HepG2 (cell line): ENCODE measurements around the gene ITPR1. TPM values are rescaled to one million over a fixed set of nuclear protein-coding genes. Genes with fewer than 3 reads are reported as not detected.
A peak's percentile ranks its signal among the peaks of the same experiment; 100 is the strongest.

Experiments used
- ADNP ChIP-seq: sonication (generic); formaldehyde crosslinking; IDR thresholded peaks from 2 replicates; pipeline ENCODE4 v1.4.0; 2020; ENCODE audit warnings: missing genetic modification reagents
- ARNTL ChIP-seq: sonication (generic); formaldehyde crosslinking; IDR thresholded peaks from 2 replicates; pipeline ENCODE4 v1.4.0; 2020; ENCODE audit warnings: mild to moderate bottlenecking, missing genetic modification reagents
- BCL3 ChIP-seq: sonication (generic); formaldehyde crosslinking; IDR thresholded peaks from 2 replicates; pipeline ENCODE4 v1.5.1; 2020; ENCODE audit warnings: mild to moderate bottlenecking, missing genetic modification reagents, moderate library complexity
- FLYWCH1 ChIP-seq: sonication (generic); formaldehyde crosslinking; IDR thresholded peaks from 2 replicates; pipeline ENCODE4 v1.8.1; 2023; ENCODE audit warnings: mild to moderate bottlenecking, missing genetic modification reagents
- HDAC1 ChIP-seq: sonication (generic); formaldehyde crosslinking; IDR thresholded peaks from 2 replicates; pipeline ENCODE4 v1.5.1; 2020; ENCODE audit warnings: mild to moderate bottlenecking, missing genetic modification reagents
- HINFP ChIP-seq: sonication (generic); formaldehyde crosslinking; IDR thresholded peaks from 2 replicates; pipeline ENCODE4 v1.4.0; 2020; ENCODE audit warnings: low read depth, mild to moderate bottlenecking, missing genetic modification reagents
- HNF4A ChIP-seq: sonication (generic); formaldehyde crosslinking; IDR thresholded peaks from 2 replicates; pipeline ENCODE4 v1.4.0; 2020; ENCODE audit warnings: missing genetic modification reagents
- KMT2A ChIP-seq: sonication (generic); formaldehyde crosslinking; IDR thresholded peaks from 2 replicates; pipeline ENCODE4 v1.4.0; 2020; ENCODE audit warnings: missing genetic modification reagents
- NFE2L1 ChIP-seq: sonication (generic); formaldehyde crosslinking; IDR thresholded peaks from 2 replicates; pipeline ENCODE4 v1.4.0; 2020; ENCODE audit warnings: missing genetic modification reagents, mild to moderate bottlenecking, borderline replicate concordance
- PBX3 ChIP-seq: sonication (generic); formaldehyde crosslinking; IDR thresholded peaks from 2 replicates; pipeline ENCODE4 v1.8.1; 2023; ENCODE audit warnings: missing genetic modification reagents, inconsistent platforms, borderline replicate concordance
- PCBP2 ChIP-seq: fragments of 200-400 bp; formaldehyde crosslinking; optimal IDR thresholded peaks from 2 replicates; pipeline ENCODE3; 2018; ENCODE audit warnings: low read length, low read depth; ENCODE audit not compliant: poor library complexity, severe bottlenecking
- PHF20 ChIP-seq: sonication (generic); formaldehyde crosslinking; IDR thresholded peaks from 2 replicates; pipeline ENCODE4 v1.5.0; 2020; ENCODE audit warnings: mild to moderate bottlenecking, missing genetic modification reagents
- RAD21 ChIP-seq: fragments of 450-650 bp; formaldehyde crosslinking; IDR thresholded peaks from 2 replicates; pipeline ENCODE4 v1.5.0; 2020; ENCODE audit warnings: mild to moderate bottlenecking
- TMF1 ChIP-seq: sonication (generic); formaldehyde crosslinking; IDR thresholded peaks from 2 replicates; pipeline ENCODE4 v1.8.1; 2022; ENCODE audit warnings: low read depth, missing genetic modification reagents
- ZBTB42 ChIP-seq: sonication (generic); formaldehyde crosslinking; IDR thresholded peaks from 2 replicates; pipeline ENCODE4 v1.5.0; 2020; ENCODE audit warnings: mild to moderate bottlenecking, missing genetic modification reagents
- ZFP1 ChIP-seq: IDR thresholded peaks from 2 replicates; pipeline ENCODE4 v1.6.1; 2016
- ZFP82 ChIP-seq: sonication (generic); formaldehyde crosslinking; IDR thresholded peaks from 2 replicates; pipeline ENCODE4 v1.5.1; 2020; ENCODE audit warnings: mild to moderate bottlenecking, missing genetic modification reagents, borderline replicate concordance
- ZKSCAN5 ChIP-seq: sonication (generic); formaldehyde crosslinking; IDR thresholded peaks from 2 replicates; pipeline ENCODE4 v1.5.1; 2020; ENCODE audit warnings: mild to moderate bottlenecking, missing genetic modification reagents
- ZNF484 ChIP-seq: sonication (generic); formaldehyde crosslinking; IDR thresholded peaks from 2 replicates; pipeline ENCODE4 v1.5.1; 2020; ENCODE audit warnings: mild to moderate bottlenecking, low read depth, missing genetic modification reagents, borderline replicate concordance
- ZNF557 ChIP-seq: sonication (generic); formaldehyde crosslinking; IDR thresholded peaks from 2 replicates; pipeline ENCODE4 v1.4.0; 2020; ENCODE audit warnings: missing genetic modification reagents
- ZNF562 ChIP-seq: sonication (generic); formaldehyde crosslinking; IDR thresholded peaks from 2 replicates; pipeline ENCODE4 v1.8.0; 2022; ENCODE audit warnings: missing genetic modification reagents, borderline replicate concordance
- ZNF770 ChIP-seq: sonication (generic); formaldehyde crosslinking; IDR thresholded peaks from 2 replicates; pipeline ENCODE4 v1.5.0; 2020; ENCODE audit warnings: mild to moderate bottlenecking, missing genetic modification reagents
- ZNF777 ChIP-seq: sonication (generic); formaldehyde crosslinking; IDR thresholded peaks from 2 replicates; pipeline ENCODE4 v1.4.0; 2020; ENCODE audit warnings: missing genetic modification reagents
- ZNF780A ChIP-seq: sonication (generic); formaldehyde crosslinking; IDR thresholded peaks from 2 replicates; pipeline ENCODE4 v1.8.0; 2022; ENCODE audit warnings: mild to moderate bottlenecking, missing genetic modification reagents, moderate library complexity
- ZSCAN5A ChIP-seq: sonication (generic); formaldehyde crosslinking; IDR thresholded peaks from 2 replicates; pipeline ENCODE4 v1.8.0; 2022; ENCODE audit warnings: mild to moderate bottlenecking, missing genetic modification reagents, borderline replicate concordance
- polyA plus RNA-seq, 8 experiments: library from polyadenylated mRNA; depleted of rRNA in 3 of 8; stranded (reverse) in 7 of 8; unstranded in 1 of 8; fragments of >200 nt; fragmentation: Illumina TruSeq in 4 of 8; extraction: Trizol in 4 of 8; gene quantifications; 2 replicates each; pipeline versions ENCODE4 v1.2.1 to v1.2.3, GENCODE V29; 2011 to 2016; ENCODE audit warnings: low read depth in 4 of 8, missing spikeins in 1 of 8, mixed read lengths in 1 of 8; ENCODE audit not compliant: insufficient read depth in 1 of 8
- total RNA-seq, 5 experiments: library from RNA; depleted of rRNA; stranded (reverse); fragments of >200 nt; fragmentation: Illumina TruSeq; extraction: Trizol; gene quantifications; 2 replicates each; pipeline ENCODE4 v1.2.3, GENCODE V29; 2016; ENCODE audit warnings: low read depth in 1 of 5

Gene ITPR1
- total and polyA plus RNA-seq, 2 of the 13 experiments (the other 11 are each of a cell fraction or from before 2014, with no cell fraction given) = 10.0 to 11.4 TPM

GRCh38 chr3:4724051-4724629 is 231.0 kb downstream of the ITPR1 start (continued):
- no peak for TF ChIP-seq ZNF484 (CRISPR knock-in tag)
- no peak for TF ChIP-seq ZFP82
- TF ChIP-seq ARNTL (CRISPR knock-in tag) = peak; percentile 79
- TF ChIP-seq NFE2L1 (CRISPR knock-in tag) = no peak
- no peak for TF ChIP-seq ZNF770
- TF ChIP-seq HINFP (CRISPR knock-in tag) = no peak
- TF ChIP-seq ZNF557 (CRISPR knock-in tag) = no peak
- TF ChIP-seq KMT2A (CRISPR knock-in tag) = no peak
- no peak for TF ChIP-seq ZSCAN5A (CRISPR knock-in tag)
- TF ChIP-seq RAD21 (CRISPR knock-in tag) = no peak
- TF ChIP-seq HNF4A (CRISPR knock-in tag) = peak; percentile 63
- TF ChIP-seq TMF1 = no peak
- 0 out of 2 replicates have a peak, but pooled peaks have one; percentile 46 for TF ChIP-seq HDAC1 (CRISPR knock-in tag)
- TF ChIP-seq PBX3 = no peak
- TF ChIP-seq ZNF780A (CRISPR knock-in tag) = no peak
- TF ChIP-seq PCBP2 = no peak
- TF ChIP-seq ZBTB42 (CRISPR knock-in tag) = no peak
- no peak for TF ChIP-seq ZNF777 (CRISPR knock-in tag)
- TF ChIP-seq ADNP (CRISPR knock-in tag) = no peak
- TF ChIP-seq FLYWCH1 (CRISPR knock-in tag) = no peak
- TF ChIP-seq PHF20 = no peak
- peak; percentile 52; the same call in 1 of the 2 replicates for TF ChIP-seq BCL3 (CRISPR knock-in tag)
- TF ChIP-seq ZFP1 (CRISPR knock-in tag) = no peak
- no peak for TF ChIP-seq ZKSCAN5
- no peak for TF ChIP-seq ZNF562 (CRISPR knock-in tag)
